GM10847 (cell line): ENCODE data around the gene HDGFL3.

ENCODE experiments used
- POLR2A ChIP-seq: IDR thresholded peaks from 2 replicates; pipeline ENCODE4 v1.6.1; 2011; ENCODE audit not compliant: insufficient read length; ENCODE audit errors: extremely low read depth

The HDGFL3 gene

DNA sequence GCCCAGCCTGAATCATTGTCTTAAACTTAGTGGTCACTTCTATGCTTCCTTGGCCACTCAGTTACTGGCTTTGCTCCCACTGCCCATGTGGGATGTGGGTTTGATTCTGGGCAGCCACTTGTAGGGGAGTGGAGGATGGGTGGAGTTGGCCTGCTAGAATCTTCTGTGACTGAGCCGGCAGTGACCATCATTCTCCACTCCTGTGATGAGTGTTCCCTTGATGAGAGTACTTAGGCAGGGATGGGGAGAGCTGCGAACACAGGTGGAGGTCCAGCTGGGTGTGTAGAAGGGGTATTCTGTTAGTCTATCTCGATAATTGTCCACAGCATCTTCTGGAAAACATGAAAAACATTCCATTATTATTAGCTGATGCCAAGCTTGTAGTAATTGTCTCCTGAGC lies 92.2 kb downstream of the HDGFL3 start:
- no peak for TF ChIP-seq POLR2A

DNA sequence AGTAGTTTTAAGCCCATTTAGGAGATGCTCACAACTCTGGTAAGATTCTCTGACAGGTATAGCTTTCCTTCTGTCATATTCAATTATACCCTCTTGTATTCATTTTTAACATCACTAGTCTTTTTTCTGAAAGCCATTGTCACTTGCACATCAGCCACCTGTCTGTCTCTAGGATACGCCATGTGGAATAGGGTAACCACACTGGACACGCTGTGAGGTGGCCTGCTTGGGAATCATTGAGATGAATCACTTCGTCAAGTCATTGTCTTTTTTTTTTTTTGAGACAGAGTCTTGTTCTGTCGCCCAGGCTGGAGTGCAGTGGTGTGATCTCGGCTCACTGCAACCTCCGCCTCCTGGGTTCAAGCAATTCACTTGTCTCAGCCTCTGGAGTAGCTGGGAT lies 92.8 kb downstream of the HDGFL3 start:
- TF ChIP-seq POLR2A = no peak

GRCh38 chr15:83113881-83114674 lies 93.5 kb downstream of the HDGFL3 start:
- TF ChIP-seq POLR2A = no peak

- no peak for TF ChIP-seq POLR2A
These were observed 94.7 kb downstream of the HDGFL3 start for GRCh38 chr15:83112956-83113299.

DNA sequence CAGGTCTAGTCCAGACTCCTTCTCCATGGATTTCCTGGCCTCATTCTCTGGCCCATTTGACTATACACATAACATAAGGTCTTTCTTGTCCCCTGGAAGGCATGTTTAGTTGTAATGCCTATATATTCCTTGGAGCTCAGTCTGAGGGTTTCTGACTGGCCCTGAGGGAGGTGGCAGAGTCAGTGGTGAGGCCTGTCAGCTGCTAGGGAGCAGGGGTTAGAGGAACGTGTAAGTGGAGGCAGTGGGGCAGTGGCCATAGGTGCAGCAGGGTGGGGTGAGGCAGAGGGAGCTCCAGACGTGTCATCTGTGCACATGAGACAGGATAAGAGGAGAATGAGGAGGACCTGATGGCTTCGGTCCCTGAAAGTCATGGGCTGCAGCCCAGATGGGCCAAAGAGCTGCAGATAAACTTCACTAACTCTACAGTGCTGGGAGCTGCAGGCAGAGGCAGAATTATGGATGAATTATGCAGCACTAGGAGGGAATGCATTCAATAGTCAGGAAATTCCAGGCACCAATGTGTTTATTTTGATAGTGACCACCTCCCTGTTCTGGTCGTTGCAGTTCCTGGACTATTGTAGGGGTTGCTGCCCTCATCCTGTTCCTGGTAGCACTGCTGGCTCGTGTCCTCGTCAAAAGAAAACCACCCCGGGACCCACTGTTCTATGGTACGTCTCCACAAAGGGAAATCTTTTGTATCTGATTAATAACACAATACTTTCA lies 95.2 kb downstream of the HDGFL3 start:
- TF ChIP-seq POLR2A = no peak

- no peak for TF ChIP-seq POLR2A
These were observed 96.5 kb downstream of the HDGFL3 start for GRCh38 chr15:83111149-83111548.

GRCh38 chr15:83110381-83110780 lies 97.2 kb downstream of the HDGFL3 start:
- no peak for TF ChIP-seq POLR2A

- no peak for TF ChIP-seq POLR2A
These were observed 98.1 kb downstream of the HDGFL3 start for GRCh38 chr15:83109532-83109931.

DNA sequence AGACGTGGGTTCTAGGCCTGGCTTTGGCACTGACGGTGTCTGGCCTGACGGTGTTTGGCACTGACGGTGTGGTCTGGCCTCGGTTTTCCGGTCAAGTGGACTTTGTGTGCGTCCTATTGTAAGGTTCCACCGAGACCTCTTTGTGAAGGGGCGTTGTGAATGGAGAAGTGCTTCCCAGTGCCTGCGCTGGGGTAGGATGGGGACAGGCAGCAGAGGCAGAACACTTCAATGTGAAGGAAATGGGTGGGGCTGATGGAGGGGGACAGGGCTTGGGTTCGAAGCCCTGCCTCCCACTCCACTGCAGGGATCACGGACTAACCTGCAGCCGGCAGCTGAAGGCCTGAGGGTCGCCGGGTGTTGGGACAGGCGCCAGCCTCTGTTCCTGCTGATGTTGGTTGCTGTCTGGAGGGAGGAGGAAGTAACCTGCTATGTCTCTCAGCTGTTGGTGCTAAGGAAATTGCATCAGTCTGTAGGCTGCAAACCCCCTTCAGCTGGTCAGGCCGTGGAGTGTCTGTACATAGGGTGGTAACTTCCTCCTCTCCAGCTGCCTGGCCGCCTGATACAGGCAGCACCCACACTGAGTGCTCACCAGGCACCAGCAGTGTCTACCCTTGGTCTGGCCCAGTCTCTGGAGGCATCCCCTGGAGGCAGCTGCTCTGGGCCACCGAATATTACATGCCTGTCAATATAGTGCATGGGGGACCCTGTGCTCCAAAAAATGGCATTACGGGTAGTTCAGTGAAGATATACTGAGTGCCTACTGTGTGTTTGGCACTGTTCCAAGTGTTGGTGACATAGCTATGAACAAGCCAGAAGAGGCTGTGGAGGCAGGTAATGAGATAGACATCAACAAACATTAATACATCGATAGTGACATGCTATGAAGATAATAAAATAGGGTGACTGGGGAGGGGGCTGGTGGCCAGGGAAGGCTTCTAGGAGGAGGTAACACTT lies 99.1 kb downstream of the HDGFL3 start:
- no peak for TF ChIP-seq POLR2A

- no peak for TF ChIP-seq POLR2A
These were observed 99.8 kb downstream of the HDGFL3 start for GRCh38 chr15:83107841-83108181.

DNA sequence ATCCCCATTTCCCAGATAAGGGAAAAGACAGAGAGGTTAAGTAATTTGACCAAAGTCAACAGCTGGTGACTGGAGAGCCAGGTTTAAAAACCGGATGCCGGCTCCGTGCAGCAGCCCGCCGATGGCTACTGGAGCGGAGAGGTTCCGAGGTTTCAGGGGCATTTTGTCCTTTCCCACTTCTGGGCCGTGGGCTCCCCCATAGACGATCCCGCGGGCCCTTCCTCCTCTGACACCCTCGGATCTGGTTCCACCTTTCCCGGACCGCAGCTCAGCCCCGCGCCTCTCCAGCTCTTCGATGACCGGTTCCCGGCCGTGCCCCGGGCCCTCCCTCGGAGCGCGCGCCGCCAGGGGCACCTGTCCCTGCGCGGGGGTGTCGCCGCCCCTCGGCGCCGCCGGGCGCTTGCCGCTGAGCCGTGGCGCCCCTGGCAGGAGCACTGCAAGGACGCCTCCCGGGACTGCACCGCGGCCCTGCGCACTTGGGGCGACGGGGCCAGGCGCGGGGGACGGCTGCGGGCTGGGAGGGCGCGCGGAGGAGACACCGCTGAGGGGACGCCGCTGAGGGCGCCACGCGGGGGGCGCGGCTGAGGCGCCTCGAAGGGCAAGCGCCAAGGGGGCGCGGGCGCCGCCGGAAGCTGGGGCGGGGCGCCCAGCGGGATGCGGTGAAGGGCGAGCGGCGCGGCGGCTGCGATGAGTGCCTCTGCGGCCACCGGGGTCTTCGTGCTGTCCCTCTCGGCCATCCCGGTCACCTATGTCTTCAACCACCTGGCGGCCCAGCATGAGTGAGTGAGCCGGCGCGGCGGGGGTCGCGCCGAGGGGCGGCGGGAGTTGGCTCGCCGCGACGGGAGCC lies 100.4 kb downstream of the HDGFL3 start, which contains the start of gene TM6SF1:
TM6SF1 (plus strand) TSS at position 652 of the 847 bp plus-strand sequence; CDS start at position 688, 36 bp downstream.
- no peak for TF ChIP-seq POLR2A

- no peak for TF ChIP-seq POLR2A
These were observed 102.2 kb downstream of the HDGFL3 start for GRCh38 chr15:83105440-83105839.

- no peak for TF ChIP-seq POLR2A
These were observed 103.5 kb downstream of the HDGFL3 start for GRCh38 chr15:83104141-83104540.

DNA sequence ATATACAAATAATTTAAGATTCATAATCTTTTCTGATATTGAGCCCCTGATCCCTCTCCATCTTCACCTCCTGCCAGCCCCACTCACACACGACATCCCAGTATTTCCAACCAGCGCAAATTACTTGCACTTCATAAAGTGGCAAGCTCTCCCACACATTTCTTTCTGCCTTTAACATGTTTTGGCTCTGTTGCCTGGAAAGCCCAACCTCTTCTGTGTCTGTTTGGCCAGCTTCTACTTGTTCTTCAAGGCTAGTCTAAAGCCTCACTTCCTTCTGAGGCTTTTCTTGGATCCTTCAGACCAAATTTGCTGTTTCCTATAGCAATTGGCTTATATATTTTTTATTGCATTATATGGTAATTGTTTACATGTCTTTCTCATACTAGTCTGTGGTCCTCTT lies 105.3 kb downstream of the HDGFL3 start:
- TF ChIP-seq POLR2A = no peak
